GM12892 (cell line): ENCODE results near the gene TRPM5.

ENCODE experiments used
- POLR2A ChIP-seq: IDR thresholded peaks from 2 replicates; pipeline ENCODE4 v1.6.1; 2011; ENCODE audit warnings: low read depth, low read length, control low read depth
- POLR2AphosphoS5 ChIP-seq: IDR thresholded peaks from 2 replicates; pipeline ENCODE4 v1.6.1; 2011; ENCODE audit warnings: low read depth, low read length, control low read depth
- TAF1 ChIP-seq: IDR thresholded peaks from 2 replicates; pipeline ENCODE4 v1.6.1; 2011; ENCODE audit warnings: low read depth, mild to moderate bottlenecking, control low read depth, low read length, borderline replicate concordance

DNA sequence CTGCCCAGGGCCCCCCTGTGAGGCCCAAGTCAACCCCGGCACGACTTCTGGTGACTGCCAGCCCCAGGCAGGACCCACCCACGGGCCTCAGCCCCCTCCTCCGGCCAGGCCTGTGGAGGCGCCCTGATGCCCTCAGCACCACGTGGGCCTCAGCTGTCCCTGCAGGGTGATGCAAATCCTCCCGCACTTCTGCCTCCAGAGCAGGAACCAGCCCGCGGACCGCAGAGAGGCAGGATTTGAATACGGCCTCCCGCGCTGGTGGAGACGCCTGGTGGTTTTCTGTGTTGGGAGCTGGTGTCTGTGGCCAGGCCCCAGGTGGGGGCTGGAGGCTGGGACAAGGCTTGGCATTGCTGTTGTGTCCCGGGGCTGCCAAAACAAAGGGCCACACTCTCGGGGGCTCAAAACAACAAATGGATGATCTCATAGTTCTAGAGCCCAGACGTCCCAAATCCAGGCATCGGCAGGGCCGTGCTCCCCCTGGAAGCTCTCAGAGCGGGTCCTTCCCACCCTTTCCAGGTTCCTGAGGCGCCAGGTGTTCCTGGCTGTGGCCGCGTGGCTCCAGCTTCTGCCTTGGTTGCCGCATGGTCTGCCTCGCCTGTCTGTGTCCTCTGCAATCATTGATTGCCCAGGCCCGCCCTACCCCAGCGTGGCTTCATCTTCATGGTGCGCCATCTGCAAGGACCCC, 19.4 kb downstream of the TRPM5 start:
- TF ChIP-seq POLR2A (no peak), TAF1 (no peak), POLR2AphosphoS5 (no peak)
